Measurements from ENCODE around the gene NOSIP. TPM values are rescaled to one million over a fixed set of nuclear protein-coding genes. Genes with fewer than 3 reads are reported as not detected.

Gene NOSIP
- total RNA-seq, 2 experiments from 2014 or later = 75.6 to 79.4 TPM

- DNase-seq = no peak
- POLR2A ChIA-PET = interaction anchor here (0.9 to 5.4 kb wide), 8 partner anchors 10 to 84 kb away, joined by 3 to 33 read pairs (median 4); partner anchors contain the start of genes NOSIP, PRR12, PRRG2 and RPL13A
- H3K9me3 Mint-ChIP-seq = no peaks in the 10 kb centered on the region
Observed at GRCh38 chr19:49557641-49558325, 22.6 kb downstream of the NOSIP start.

GRCh38 chr19:49556412-49557398 is 23.7 kb downstream of the NOSIP start:
- peak; percentile 71 for DNase-seq
- TF ChIP-seq CTCF (IDR thresholded peaks at IDR 0.05) = no peak

More at GRCh38 chr19:49557641-49558325, 22.6 kb downstream of the NOSIP start:
- H3K4me3 Mint-ChIP-seq = peak overlapping the region; percentile 70
- H3K36me3 Mint-ChIP-seq (ENCODE audit: low read depth) = peaks cover 61% of the 10 kb centered on the region
- peak overlapping the region; percentile 91 for H3K27ac Mint-ChIP-seq
- H3K27me3 Mint-ChIP-seq = no peaks in the 10 kb centered on the region
- H3K4me1 Mint-ChIP-seq (ENCODE audit: low read depth) = peaks cover 83% of the 10 kb centered on the region
- intact Hi-C loops (cut with micrococcal nuclease) = no loop called here
- CTCF ChIA-PET = interaction anchor here (1.4 to 5.9 kb wide), 5 partner anchors 7 to 53 kb away, joined by 4 to 65 read pairs (median 38); no protein-coding TSS in a partner anchor
- ATAC-seq = no peak
- TF ChIP-seq CTCF (IDR thresholded peaks at IDR 0.05) = no peak

GRCh38 chr19:49555600-49556411 is 24.6 kb downstream of the NOSIP start:
- intact Hi-C loops (cut with micrococcal nuclease) = loop anchor here (2.0 kb wide), 1 partner anchor 13 kb away; no protein-coding TSS in a partner anchor
- peak; percentile 65 for ATAC-seq
- no peak for TF ChIP-seq CTCF (IDR thresholded peaks at IDR 0.05)
- H3K27me3 Mint-ChIP-seq = no peaks in the 10 kb centered on the region
- peak overlapping the region; percentile 94 for H3K27ac Mint-ChIP-seq
- H3K36me3 Mint-ChIP-seq (ENCODE audit: low read depth) = peaks cover 60% of the 10 kb centered on the region
- POLR2A ChIA-PET = interaction anchor here (1.0 to 5.1 kb wide), 4 partner anchors 10 to 22 kb away, joined by 3 to 31 read pairs (median 8); no protein-coding TSS in a partner anchor
- CTCF ChIA-PET = interaction anchor here (1.1 to 4.6 kb wide), 2 partner anchors 14 to 49 kb away, joined by 3 to 44 read pairs; no protein-coding TSS in a partner anchor
- peak overlapping the region; percentile 63 for H3K4me3 Mint-ChIP-seq
- H3K9me3 Mint-ChIP-seq = no peaks in the 10 kb centered on the region
- H3K4me1 Mint-ChIP-seq (ENCODE audit: low read depth) = peaks cover 76% of the 10 kb centered on the region
- DNase-seq = peak; percentile 94

More at GRCh38 chr19:49556412-49557398, 23.7 kb downstream of the NOSIP start:
- H3K36me3 Mint-ChIP-seq (ENCODE audit: low read depth) = peaks cover 64% of the 10 kb centered on the region
- CTCF ChIA-PET = interaction anchor here (1.1 to 5.9 kb wide), 3 partner anchors 9 to 50 kb away, joined by 3 to 65 read pairs (median 9); no protein-coding TSS in a partner anchor
- POLR2A ChIA-PET = interaction anchor here (0.7 to 5.4 kb wide), 10 partner anchors 9 to 263 kb away, joined by 3 to 32 read pairs (median 3); partner anchors contain the start of genes NOSIP, PRR12 and PRRG2
- no peaks in the 10 kb centered on the region for H3K9me3 Mint-ChIP-seq
- peak overlapping the region; percentile 91 for H3K27ac Mint-ChIP-seq
- peak; percentile 10 for ATAC-seq
- H3K4me3 Mint-ChIP-seq = peak overlapping the region; percentile 70
- intact Hi-C loops (cut with micrococcal nuclease) = no loop called here
- H3K4me1 Mint-ChIP-seq (ENCODE audit: low read depth) = peaks cover 81% of the 10 kb centered on the region
- H3K27me3 Mint-ChIP-seq = no peaks in the 10 kb centered on the region

GRCh38 chr19:49554701-49555181 is 25.6 kb downstream of the NOSIP start:
- Mint-ChIP-seq H3K36me3 (ENCODE audit: low read depth) (peaks cover 51% of the 10 kb centered on the region), H3K27me3 (no peaks in the 10 kb centered on the region), H3K4me3 (peak overlapping the region; percentile 9), H3K27ac (peak overlapping the region; percentile 94), H3K9me3 (no peaks in the 10 kb centered on the region), H3K4me1 (ENCODE audit: low read depth) (peaks cover 70% of the 10 kb centered on the region)
- ChIA-PET POLR2A (interaction anchor here (0.6 to 5.1 kb wide), 7 partner anchors 8 to 109 kb away, joined by 3 to 31 read pairs (median 4); partner anchors contain the start of gene RPS11), CTCF (interaction anchor here (1.0 to 4.6 kb wide), 3 partner anchors 16 to 48 kb away, joined by 3 to 44 read pairs (median 4); partner anchors contain the start of gene RCN3)
- ATAC-seq (no peak), DNase-seq (peak; percentile 71)
- intact Hi-C loops (cut with micrococcal nuclease) = loop anchor here (2.0 kb wide), 1 partner anchor 14 kb away; no protein-coding TSS in a partner anchor
- no peak for TF ChIP-seq CTCF (IDR thresholded peaks at IDR 0.05)

All from activated CD8-positive, alpha-beta T cell treated with anti-CD3 and anti-CD28 coated beads for 36 hours (primary cell).